GM11168 (cell line): ENCODE results near the gene DTX3L.

Experiments used
- in situ Hi-C: fragments of 300-500 bp; cut with MboI; formaldehyde crosslinking; loops from one replicate; pipeline ENCODE4 v1.12.0; 2022; ENCODE audit warnings: low sequenced_read_pairs; ENCODE audit not compliant: unreplicated experiment

Gene DTX3L

DNA sequence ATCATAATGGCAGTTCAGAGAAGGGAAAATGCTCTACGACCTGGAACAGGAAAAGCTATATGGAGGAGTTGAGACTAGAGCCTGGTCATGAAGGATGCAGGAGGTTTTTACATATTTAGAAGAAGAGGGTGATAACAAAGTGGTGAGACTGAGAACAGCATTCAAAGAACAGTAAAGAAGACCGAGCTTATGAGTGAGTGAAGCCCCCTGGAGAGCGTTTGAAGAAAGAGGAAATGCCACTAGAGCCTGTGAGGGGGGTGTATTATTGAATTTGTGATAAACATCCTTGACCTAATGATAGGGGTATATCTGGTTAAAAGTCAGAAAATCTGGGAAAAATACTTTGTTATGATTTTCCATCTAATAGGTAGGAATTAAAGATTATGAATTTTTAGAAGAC is 4.2 kb upstream of the DTX3L start:
- in situ Hi-C loops: loop anchor here (5.0 kb wide), 1 partner anchor 38 kb away; no protein-coding TSS in a partner anchor

DNA sequence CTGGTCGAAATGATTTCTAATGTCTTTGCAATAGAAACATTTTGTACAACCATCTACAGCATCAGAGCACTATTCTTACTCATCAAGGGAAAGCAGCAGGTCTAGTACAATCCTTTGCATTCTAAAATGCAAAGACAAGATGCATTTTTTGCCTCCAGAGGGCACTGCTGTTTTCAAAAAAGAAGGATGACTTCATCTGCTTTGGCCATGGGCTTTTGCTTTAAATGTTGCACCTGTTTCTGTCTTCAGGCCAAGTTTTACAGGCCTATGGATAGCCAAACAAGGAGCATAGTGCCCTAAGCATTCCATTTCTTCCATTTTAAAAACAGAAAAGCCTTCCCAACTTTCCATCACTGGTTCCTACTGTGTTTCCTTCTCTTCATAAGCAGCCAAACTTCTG is 3.5 kb upstream of the DTX3L start:
- in situ Hi-C loops: no loop called here

DNA sequence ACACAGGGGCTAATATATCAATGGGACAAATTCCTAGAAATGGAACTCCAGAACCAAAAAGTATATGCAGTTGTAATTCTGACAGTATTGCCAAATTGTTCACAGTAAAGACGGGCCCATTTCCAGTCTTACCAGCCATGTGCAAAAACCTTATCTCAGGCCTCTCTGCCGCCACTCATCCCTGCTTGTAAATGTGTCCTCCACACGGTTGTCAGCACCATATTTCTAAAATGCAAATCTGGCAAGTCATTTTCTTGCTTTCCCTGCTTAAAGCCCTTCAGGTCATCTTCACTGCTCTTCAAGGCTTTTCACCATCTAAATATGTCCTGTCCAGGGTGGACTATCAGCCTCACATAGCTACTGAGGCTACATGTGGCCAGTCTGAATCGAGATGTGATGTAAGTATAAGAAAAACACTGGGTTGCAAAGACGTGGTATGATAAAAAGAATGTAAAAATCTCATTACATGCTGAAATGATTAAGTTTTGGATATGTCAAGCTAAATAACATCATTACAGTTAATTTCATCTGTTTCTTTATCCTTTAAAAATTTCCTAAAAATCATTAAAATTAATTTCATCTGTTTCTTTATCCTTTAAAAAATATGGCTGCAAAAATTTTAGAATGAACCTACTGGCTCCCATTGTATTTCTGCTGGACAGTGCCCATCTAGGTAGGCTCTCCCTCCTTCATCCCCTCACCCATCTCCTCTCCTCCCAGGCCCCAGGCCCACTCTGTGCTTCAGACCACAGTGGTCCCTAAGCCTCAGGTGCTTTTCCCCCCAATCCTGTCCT is 1.0 kb upstream of the DTX3L start:
- in situ Hi-C loops: no loop called here

DNA sequence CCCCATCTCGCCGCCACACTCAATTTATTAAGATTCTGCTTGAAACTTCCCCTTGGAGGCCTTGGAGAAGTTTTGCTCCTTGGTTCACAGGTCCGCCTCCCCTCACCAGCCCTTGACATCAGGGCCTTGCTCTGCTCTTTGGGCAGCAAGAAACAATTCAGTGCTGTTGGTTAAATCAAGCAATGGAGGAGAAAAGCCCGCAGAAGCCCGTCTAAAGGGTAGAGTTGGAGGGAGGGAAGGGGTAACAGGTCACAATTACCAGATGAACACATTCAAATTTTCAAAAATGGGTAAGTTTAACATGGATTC is 467 bp upstream of the DTX3L start:
- in situ Hi-C loops: no loop called here

DNA sequence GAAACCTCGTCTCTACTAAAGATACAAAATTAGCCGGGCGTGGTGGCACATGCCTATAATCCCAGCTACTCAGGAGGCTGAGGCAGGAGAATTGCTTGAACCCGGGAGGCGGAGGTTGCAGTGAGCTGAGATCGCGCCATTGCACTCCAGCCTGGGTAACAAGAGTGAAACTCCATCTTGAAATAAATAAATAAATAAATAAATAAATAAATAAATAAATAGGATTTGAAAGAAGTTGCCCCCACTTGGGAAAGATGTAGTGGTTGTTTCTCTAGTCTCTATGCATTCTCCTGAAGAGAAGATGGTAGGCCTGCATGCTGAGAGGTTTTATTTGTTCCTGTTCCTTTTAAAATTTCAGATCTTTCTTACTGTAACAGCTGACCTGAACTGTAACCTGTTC is 4.0 kb downstream of the DTX3L start:
- in situ Hi-C loops: loop anchor here (5.0 kb wide), 1 partner anchor 109 kb away; no protein-coding TSS in a partner anchor

DNA sequence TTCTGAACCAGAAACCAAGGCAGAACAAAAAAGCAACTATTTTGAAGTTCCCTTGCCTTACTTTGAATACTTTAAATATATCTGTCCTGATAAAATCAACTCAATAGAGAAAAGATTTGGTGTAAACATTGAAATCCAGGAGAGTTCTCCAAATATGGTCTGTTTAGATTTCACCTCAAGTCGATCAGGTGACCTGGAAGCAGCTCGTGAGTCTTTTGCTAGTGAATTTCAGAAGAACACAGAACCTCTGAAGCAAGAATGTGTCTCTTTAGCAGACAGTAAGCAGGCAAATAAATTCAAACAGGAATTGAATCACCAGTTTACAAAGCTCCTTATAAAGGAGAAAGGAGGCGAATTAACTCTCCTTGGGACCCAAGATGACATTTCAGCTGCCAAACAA is 4.6 kb downstream of the DTX3L start:
- in situ Hi-C loops: loop anchor here (5.0 kb wide), 1 partner anchor 109 kb away; no protein-coding TSS in a partner anchor

DNA sequence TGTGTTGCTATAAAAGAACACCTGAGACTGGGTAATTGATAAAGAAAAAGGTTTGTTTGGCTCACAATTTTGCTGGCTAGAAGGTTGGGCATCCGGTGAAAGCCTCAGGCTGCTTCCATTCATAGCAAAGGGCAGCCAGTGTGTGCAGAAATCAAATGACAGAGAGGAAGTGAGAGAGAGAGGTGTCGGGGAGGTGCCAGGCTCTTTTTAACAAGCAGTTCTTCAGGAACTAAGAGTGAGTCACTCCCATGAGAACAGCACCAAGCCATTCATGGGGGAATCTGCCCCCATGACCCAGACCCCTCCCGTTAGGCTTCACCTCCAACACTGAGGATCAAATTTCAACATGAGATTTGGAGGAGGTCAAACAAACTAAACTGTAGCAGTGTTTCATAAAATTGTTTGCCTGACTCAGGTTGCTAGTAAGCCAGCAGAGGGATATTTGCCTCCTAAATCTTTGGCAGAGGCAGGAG is 8.8 kb downstream of the DTX3L start:
- in situ Hi-C loops: no loop called here

DNA sequence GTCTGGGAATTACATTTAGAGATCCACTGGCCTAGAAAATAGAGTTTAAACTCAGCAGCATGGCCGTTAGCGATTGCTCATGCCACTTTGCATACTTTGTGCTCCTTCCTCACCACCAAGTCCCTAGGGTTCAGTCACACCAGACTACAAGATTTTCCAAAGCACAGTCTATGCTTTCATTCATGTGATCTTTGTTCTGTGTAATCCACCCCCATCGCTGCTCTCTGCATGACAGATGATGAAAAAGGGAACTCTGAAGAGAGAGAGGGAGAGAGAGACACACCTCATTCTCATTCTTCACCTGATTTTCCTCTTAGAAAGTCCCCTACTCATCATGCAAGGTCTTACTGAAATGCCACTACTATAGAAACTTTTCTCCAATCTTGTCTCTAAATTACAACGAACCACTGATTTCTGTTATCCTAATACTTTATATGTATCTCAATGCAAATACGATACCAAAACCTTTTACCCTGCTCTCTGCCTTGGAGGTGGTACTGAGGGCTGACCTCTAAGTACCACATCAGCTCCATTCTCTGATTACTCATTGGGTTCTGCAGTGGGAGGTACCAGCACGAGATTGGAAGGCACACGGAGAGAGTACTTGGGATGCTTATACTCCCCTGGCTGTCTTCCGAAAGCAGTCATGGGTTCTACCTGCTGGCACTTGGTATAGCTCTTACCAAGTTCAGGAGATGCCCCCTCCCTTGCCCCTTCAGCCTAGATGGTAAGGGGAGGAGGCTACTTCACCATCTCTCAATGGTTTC is 12.2 kb downstream of the DTX3L start:
- in situ Hi-C loops: no loop called here

DNA sequence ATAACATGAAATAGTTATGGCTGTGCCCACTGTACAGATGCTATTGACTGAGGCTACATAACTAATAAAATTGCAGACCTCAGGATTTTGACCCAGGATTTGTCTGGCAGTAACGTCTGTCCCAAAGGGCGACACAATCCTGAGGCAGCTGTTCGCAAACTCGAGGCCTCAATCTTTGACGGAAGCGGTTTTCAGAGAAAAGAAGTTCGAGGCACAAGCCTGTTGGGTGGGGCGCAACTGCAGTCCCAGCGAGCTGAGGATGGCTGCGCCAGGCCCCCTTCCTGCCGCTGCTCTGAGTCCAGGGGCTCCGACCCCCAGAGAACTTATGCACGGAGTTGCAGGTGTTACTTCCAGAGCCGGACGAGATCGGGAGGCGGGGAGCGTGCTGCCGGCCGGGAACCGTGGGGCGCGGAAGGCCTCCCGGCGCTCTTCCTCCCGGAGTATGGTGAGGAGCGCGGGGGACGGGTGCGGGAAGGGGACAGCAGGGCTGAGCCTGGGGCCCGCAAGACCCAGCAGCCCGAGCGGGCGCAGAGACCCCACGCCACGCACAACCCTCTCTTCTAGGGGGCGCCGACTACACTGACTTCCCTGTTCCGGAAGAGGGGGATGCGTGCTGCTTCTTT is 13.4 kb downstream of the DTX3L start, which contains the start of gene PARP15:
PARP15 (plus strand) TSS at position 242 of the 623 bp plus-strand sequence; CDS start at position 260, 18 bp downstream.
- in situ Hi-C loops: no loop called here

DNA sequence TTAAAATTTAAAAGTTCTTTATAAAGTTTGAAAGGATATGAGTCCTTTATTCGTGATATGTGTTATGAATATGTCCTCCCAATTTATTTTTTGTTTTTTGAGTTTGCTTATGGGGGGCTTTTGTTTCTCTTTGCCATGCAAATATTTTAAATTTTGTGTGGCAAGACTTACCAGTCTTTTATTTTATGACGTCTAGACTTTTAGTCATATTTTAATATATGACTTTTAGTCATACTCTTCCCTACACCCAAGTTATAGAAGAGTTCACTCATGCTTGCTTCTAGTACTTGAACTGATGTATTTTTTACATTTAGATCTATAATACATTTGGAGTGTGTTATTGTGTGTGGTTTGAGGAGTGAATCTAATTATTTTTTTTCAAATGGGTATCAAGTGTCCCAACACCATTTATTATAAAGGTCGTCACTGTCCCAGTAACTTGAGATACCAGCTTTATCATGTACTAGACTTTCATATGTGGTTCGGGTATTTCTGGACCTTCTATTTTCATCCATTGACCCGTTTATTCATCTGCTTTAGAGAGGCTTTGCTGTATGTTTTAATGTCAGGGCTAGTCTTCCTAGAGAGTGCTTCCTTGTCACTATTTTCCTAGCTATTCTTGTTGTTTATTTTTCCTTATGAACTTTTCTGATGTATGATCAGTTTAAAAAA is 14.1 kb downstream of the DTX3L start:
- in situ Hi-C loops: no loop called here

DNA sequence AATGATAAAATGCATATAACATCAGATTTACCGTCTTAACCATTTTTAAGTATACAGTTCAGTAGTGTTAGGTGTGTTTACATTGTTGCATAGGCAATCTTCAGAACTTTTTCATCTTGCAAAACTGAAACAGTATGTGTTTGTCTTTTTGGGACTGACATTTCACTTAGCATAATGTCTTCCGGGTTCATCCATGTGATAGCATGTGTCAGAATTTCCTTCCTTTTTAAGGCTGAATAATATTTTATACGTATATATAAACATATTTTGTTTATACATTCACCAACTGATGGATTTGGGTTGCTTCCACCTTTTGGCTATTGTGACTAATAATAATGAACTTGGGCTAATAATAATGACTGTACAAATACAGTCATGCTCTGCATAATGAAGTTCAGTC is 16.3 kb downstream of the DTX3L start:
- in situ Hi-C loops: no loop called here

DNA sequence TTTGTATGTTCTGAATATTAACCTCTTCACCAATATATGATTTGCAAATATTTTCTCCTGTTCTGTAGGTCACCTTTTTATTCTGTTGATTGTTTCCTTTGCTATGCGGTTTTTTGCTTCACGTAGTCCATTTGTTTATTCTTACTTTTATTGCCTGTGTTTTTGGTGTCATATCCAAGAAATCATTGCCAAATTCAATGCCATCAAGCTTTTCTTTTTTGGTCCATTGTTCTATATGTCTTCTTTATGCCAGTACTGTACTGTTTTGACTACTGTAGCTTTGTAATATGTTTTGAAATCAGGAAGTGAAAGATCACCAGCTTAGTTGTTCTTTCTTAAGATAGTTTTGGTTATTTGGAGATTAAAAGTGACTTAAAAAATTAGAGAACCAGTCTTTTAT is 17.5 kb downstream of the DTX3L start:
- in situ Hi-C loops: no loop called here

DNA sequence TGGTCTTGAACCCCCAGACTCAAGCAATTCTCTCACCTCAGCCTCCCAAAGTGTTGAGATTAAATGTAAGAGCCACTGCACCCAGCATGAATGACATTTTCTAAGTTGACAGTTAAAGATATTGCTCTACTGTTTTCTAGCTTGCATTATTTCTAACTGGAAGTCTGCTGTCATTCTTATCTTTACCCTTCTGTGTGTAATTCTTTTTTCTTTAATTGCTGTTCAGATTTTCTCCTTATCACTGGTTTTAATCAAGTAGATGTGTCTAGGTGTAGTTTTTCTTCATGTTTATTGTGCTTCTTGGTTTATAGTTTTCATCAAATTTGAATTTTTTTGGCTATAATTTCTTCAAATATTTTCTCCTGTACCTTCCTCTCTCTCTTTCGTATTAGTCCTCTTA is 18.3 kb downstream of the DTX3L start:
- in situ Hi-C loops: no loop called here

DNA sequence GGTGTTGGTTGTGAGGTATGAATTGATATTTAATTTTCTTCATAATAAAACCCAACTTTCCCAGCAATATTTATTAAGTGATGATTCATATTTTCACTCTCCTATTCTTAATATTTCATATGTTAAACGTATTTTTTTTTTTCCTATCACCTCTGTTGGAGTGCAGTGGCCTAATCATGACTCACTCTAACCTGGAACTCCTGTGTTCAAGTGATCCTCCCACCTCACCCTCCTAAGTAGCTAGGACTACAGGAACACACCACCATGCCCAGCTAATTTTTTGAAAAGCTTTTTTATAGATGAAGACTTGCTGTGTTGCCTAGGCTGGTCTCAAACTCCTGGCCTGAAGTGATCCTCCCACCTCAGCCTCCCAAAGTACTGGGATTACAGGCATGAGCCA is 22.0 kb downstream of the DTX3L start:
- in situ Hi-C loops: no loop called here

DNA sequence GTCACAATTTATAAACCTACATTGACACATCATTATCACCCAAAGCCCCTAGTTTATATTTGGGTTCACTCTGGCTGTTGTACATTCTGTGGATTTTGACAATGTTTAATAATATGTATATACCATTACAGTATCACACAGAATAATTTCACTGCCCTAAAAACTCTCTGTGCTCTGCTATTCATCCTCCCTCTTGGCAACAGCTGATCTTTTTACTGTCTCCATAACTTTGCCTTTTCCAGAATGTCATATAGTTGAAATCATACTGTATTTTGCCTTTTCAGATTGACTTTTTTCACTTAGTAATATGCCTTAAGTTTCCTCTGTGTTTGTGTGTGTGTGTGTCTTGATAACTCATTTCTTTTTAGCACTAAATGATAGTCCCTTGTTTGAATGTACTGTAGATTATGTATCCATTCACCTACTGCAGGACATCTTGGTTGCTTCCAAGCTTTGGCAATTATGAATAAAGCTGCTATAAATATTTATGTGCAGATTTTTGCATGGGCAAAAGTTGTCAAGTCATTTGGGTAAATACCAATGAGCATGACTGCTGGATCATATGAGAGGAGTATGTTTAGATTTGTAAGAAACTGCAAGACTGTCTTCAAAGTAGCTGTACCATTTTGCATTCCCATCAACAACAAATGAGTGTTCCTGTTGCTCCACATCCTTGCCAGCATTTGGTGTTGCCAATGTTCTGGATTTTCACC is 22.8 kb downstream of the DTX3L start:
- in situ Hi-C loops: no loop called here

DNA sequence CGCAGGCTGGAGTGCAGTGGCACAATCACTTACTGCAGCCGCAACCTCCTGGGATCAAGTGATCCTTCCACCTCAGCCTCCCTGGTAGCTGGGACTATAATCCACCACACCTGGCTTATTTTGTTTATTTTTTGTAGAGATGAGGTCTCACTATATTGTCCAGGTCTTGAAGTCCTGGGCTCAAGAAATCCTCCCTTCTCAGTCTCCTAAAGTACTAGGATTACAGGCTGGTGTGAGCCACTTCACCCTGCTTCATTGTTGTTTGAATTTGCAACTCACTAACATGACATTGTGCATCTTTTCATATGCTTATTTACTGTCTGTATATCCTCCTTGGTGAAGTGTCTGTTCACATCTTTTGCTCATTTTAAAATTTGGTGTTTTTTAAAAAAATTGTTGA is 23.4 kb downstream of the DTX3L start:
- in situ Hi-C loops: no loop called here

DNA sequence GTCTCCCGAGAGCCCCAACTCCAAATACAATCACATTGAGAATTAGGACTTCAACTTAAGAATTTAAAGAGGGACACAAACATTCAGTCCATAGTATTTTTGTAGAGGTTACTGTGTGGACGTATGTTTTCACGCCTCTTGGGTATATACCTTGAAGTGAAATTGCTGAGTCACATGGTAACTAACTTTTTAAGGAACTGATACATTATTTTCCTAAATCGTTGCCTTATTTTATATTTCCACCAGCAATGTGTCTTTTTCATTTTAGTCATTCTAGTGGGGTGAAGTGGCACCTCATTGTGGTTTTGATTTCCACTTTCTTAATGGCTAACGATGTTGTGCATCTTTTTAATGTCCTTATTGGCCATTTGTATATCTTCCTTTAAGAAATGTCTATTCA is 25.2 kb downstream of the DTX3L start:
- in situ Hi-C loops: no loop called here

DNA sequence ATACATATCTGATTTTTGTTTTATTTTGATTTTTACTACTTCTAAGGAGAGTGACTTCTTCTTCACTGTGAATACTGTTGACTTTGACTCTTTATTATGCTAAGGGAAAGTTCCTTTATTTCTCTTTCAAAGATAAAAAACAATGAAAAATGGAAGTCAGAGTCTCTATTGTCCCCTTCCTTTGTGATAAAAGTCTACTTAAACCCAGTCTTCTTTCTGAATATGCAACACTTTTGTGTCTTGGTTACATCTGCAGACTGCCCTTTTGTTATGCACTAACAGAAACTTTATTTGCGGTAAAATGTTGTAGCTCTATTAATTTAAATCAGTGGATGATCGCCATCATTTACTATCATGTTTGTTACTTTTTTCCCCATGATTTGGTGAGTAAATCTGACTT is 26.5 kb downstream of the DTX3L start:
- in situ Hi-C loops: no loop called here

DNA sequence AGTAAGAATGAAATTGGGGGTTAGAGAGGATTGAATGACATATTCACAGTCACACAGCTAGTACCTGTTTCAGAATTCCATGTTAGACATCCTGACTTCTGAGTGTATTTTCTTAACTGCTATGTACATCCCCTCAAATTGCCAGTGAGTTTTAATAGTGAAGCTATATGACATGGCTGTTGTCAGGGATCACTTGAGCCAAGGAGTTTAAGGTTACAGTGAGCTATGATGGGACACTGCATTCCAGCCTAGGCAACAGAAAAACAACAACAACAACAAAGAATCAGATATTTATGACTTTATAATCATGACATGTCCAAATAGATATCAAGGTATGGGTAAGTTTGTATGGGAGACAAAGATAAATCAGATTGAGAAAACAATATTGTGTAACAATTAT is 29.9 kb downstream of the DTX3L start:
- in situ Hi-C loops: no loop called here

DNA sequence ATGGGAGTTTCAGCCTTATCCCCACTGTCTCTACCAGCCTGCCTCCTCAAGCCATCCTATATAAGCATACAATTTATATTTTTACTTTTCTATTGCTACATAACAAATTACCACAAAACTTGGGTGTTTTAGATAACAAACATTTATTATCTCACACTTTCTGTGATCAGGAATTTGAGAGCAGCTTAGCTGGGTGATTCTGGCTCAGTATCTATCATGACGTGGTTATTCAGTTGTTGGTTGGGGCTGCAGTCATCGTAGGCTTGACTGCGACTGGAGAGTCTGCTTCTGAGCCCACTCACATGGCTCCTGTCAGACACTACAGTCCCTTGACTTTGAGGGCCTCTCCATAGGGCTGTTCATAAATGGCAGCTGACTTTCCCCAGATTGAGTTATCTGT is 34.0 kb downstream of the DTX3L start:
- in situ Hi-C loops: no loop called here
